GM18870 (cell line): Measurements from ENCODE around the gene NECTIN4.

Experiments
- ATAC-seq: cut with Tn5 transposase; IDR thresholded peaks from one replicate; pipeline ENCODE4 v1.9.1; 2021; ENCODE audit warnings: moderate library complexity; ENCODE audit not compliant: unreplicated experiment

The NECTIN4 gene

DNA sequence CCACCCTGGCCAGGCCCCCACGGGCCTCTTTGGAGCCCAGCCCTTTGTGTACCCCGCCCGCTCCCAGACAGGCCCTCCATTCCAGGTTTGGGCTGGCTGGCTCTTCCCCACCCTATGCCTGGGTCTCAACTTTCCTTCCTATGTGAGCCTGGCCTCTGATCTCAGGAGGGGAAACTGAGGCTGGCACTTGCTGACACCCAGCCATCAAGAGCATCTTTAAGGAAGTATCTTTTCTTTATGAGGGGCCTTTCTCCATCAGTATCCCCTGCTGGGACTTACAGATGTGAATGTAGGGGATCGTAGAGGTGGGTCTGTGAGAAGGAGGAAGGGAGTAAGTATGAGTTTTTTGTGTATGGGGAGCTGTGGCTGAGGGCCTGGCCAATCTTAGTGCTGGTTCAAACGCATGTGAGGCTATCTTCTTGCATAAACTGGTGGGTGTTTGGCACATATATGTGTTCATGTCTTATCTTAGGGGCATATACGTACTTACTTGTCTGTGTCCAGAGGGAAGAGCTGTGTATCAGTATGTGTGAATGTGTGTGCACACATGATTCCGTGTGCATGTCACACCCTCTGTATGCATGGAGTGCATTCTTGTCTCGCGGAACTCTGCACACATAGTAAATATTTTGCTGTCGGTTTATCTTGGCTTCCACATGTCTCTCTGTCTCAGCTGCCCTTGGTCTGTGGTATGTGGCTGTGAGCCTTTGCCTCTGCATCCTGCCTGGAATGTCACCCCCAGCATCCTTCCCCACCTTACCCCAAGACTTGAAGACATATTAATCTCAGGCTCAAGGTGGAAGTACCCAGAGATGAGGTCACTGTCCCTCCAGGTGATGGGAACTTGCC is 5.4 kb downstream of the NECTIN4 start:
- ATAC-seq = no peak

DNA sequence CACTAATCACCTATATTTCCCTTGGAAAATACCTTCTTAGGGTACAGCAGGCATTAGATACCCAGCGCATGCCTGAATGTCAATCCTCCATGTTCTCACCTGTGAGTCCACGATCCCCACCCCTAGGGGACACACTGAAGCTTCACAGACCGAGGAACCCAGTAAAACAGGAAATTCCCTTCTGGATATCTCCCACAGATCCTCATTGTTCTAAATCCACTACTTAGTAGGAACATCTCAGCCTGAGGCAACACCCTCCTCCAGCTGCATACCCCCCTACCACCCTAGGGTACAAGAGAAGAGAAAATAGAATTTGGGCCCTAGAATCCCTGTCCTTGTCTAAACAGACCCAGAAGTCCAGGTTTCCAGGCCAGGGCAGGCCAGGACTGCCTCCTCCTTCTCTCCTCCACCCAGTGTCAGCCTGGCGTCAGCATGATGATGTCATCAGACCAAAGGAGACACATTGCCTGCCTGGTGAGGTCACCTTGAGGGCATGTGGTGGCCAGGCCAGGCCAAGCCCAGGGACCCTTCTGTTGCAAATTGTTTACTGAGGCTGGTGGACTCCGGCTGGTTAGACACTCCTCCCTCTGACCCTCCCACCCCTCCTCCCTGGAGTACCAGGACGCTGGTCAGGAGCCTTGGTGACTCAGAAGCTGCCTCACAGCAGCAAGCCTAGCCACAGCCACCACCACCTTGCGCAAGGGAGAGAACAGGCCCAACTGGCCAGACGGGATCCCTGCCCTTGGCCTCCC is 6.2 kb downstream of the NECTIN4 start:
- no peak for ATAC-seq

DNA sequence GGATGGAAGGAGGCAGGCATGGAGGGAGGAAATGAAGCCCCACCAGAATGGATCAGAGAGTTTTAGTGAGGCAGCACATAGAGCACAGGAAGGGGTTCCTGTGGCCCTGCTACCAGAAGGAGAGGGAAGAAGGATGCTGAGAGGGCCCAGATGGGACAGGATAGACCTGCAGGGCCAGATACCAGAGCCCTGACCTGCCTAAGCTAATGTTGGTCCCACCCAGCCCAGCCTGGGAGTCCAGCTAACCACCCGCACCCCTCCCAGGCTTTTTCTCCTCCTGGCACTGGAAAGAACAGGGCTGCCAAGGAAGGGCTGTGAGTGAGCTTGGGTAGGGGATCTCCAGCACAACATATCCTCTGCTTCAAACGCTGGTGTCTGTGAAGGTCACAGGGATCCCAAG is 6.9 kb downstream of the NECTIN4 start:
- no peak for ATAC-seq

DNA sequence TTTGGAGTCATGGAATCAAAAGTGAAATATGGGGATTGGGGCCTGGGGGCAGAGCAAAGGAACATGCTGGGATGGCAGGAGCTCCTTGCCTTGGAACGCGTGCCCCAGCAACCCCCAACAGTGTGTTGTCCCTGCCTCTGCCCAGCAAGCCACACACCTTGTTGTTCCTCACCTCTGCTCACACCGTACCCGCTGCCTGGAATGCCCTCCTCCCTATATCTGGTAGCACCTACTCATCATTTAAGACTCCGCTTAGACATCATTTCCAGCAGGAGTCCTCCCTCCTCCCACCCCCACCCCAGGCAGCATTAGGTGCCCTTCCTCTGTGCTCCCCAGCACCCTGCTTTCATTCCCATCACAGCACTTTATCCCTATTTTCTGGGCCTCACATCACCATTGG is 7.8 kb downstream of the NECTIN4 start:
- ATAC-seq = no peak

DNA sequence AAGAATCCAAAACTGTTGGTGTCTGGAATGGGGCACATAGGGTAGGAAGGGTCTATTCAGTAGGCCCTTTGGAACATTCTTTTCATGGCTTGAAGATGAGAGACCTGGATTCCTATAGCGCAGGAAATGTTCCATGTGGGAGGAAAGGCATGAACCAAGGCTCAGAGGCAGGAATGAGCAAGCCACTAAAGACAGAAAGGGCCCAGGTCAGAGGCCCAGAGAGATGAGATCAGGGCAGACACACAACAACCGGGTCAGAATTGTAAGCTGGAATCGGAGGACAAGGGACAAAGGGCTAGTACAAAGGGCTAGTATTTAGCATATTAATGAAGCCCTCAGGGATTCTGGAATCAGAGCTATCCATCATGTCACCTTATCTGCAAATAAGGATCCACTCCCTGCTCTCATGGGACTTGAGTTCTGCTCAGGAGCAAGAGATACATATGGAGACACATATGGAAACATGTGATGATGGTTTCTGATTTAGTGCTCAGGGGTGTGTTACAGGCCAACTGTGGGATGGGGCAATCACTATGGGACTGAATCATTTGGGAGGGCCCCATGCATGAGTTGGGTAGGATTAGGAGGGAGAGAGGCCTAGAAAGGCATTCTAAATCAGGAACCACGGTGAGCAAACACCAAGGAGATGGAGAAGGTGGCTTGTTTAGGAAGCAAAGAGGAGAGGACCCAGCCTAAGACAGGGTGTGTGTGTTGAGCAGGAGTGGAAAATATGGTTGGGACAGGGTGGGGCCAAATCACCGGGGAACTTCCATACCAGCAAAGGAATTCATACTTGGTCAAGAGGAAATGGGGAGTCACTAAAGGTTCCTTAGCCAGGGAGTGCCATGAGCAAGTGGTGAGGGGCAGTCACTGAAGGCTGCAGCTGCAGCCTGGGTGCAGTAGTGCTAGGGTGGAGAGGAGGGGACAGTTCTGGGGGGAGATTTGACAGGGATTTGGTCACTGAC is 8.6 kb downstream of the NECTIN4 start:
- no peak for ATAC-seq

DNA sequence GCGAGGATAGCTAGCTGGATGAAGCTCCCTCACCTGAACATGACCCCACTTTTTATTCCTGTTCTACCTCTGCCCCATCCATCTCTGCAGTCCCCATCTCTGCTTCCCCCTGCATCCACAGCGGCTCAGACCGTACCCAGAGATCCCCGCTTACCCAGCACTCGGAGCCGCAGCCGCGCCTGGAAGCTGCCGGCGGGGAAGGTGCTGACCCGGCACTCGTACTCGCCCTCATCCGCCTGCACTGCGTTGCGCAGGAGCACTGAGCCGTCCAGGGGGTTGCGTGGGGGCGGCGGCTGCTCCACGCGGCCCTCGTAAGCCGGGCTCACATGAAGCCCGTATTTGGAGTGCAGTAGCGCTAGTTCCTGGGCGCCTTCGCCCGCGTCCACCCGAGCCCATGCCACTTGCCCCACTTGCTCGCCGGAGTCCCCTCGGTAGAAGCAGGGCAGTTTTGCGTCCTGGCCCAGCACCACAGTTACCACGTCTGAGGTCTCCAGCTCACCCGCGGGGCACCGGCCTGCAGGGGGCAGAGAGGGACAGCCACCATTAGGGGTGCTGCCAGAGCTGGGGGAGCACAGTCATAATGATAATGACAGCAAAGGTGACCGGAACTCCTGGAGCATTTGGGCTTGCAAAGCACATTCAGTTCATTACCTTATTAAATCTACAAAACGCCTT is 9.8 kb downstream of the NECTIN4 start:
- no peak for ATAC-seq

DNA sequence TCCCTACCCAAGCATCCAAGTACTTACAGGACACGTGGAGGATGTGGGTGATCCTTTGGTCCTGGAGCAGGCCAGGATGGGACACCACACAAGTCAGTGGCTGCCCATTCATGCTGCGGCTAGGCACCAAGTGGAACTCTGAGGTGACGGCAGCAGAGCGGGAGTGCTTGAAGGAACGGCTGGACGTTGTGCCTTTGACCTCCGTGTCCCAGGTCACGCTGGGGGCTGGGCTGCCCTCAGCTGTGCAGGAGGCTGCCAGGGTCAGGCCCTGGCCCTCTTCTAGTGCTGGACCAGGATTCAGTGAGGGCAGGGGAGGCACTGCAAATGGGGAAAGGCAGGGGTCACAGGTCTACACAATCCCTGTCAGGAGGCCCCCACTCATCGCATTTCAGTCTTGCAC is 11.9 kb downstream of the NECTIN4 start:
- no peak for ATAC-seq

DNA sequence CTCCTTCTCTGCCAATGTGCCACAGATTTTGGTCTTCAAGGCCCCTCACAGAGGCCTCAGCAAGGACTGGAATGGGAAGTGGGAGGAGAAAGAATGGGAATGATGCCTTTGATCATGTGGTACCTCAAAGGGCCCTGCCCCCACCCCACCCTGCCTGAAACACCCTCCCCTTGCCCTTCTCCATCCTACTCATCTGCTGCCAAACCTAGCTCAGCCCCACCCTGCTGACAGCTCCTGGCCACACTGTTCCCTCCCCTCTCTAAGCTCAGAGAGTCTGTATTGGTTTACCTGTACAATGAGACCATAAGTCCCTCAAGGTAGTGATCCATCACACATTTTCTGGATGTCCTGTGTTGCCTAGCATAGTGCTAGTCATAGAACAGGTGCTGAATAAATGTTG is 12.9 kb downstream of the NECTIN4 start:
- ATAC-seq = no peak

DNA sequence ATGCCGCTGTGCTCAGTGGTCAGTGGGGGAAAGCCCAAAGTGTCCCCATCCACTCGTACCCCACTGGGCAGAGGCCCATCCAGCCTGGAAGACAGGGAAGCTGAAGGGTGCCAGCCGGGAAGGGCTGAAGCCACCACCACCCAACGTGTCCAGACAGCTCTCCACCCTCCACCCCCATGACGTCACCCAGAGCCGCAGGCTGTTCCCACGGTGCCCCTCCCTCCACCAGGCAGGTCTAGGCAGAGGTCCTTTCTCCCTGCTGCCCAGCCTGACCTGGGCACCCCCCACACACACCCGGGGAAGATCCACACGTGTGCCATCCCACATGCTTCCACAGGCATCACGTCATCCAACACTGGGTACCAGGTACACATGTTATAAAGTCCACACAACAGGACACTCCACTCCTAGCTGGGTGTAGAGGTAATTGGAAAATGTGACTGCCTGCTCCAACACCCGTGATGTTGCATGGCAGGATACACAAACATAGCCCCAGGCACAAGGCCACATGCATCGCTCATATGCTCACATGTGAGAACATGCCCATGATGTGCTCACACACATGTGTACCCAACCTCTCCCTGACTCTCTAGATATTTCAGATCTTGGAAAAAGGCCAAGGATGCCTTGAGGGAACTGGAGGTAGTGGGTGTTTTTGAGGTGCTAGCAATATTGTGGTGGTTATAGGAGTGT is 14.5 kb downstream of the NECTIN4 start:
- no peak for ATAC-seq

DNA sequence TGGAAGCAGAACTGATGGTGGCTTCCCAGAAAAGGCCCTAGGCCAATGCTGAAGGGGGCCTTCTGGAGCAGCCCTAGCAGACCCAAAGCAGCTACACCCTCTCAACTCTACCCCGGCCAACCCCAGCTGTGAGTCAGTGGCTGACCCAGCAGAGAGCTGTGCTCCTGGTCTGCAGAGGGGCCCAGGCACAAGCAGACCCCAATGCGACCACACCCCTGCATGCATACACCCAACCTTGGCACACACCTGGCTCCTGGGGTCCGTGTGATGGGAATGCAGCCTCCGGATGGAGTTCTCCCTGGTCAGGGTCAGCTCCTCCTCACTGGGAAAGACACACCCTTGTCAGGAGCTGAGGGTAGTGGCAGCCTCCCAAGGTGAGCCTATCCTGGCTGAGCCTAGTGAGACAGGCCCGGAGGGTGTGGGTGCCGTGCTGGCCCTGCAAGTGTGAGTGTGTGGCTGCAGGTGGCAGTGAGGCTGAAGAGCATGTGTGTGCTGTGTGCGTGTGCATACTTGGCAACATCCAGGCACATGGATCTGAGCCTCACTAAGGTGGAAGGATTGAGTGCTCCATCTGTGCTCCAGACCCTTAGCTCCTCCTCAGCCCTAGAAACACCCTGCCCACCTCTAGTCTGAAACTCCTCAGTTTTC is 15.8 kb downstream of the NECTIN4 start:
- ATAC-seq = no peak

DNA sequence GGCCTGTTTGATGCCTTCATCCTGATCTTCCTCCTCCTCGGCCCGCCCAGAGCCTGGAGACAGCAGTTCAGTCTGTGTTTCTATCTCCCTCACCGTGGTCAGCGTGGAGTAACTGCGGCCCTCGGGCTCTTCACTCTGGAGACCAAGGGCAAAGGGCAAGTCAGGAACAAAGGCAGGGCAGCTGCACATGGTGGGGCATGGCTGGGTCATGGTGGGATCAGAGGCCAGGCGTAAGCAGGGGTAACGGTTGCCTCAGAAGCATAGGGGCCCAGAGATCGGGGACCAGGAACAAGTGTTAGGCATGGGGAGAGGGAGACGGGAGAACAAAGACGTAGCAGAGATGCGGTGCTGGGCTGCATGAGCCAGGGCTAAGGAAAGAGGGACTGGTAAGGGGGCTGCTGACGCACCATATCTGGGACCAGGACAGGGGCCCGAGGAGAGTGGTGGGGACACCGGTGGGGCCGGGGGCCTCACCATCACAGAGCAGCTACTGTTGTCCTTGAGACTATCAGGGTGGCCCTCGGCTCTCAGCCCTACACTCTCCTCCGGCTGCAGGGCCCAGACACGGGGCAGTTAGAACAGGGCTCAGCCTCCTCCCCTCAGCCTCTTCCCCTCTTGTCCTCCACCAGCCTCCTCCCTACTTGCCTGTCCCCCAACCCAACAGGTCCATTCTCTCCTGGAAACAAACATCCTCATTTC is 16.5 kb downstream of the NECTIN4 start:
- no peak for ATAC-seq

DNA sequence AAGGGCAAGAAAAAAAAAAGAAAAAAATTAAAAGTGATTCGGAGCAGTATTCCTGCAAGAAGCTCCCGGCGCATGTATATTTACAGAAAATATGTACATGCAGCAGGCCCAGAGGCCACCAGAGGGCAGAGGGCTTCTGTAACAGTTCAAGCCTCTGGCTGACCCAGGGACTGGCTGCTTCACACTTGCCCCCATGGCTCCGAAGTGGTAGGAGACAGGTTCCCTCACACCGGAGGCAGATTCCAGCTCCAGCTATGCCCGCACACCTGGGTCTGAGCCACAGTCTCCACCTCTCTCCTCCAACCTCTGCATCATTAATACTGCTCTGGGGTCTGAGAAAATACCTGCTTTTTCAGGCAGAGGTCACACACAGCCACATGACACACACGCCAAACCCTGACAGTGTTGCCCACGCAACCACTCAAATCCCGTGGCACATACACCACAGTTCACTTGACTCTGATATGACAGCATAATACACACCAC is 17.4 kb downstream of the NECTIN4 start:
- no peak for ATAC-seq

DNA sequence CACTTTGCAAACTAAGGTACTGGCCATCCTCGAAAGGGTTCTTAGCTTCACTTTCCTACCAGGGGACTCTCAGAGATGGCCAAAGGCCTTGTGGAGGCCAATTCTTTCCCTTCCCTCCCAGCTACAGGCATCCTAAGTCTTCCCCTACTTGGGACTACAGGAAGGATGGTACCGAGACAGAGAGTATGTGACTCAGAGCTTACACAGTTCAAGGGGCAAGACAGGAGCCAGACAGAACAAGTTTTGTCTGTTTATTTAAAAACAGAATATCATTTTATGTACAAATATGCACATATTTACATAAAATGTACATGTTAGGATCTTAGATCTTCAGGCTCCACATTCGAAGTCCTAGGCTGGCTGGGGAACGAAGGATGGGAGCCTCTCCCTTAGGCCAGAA is 18.6 kb downstream of the NECTIN4 start:
- ATAC-seq = no peak

DNA sequence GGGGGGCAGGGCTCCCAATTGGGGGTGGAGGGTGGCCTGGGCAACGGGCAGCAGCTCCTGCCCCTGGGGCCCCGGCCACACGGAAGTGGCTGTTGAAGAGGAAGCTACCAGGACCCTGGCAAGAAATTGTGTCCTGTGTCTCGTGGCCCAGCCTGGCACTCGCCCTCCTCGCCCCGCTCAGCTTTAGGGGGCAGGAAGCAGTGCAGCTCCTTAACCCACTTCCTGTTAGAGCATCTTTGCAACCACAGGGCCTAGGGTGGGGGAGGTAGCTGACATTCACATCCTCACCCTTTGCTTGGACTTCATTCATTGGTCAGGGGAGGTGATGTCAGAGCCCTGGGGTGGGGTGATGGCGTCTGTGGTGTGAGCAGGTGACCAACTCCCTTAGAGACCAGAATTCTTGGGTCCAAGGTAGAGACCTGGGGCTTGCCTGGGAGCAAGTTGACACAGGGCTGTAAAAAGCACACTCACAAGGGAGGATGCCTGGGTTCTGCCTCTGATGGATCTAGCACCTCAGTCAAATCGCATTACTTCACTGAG is 19.6 kb downstream of the NECTIN4 start, which contains the start of gene ARHGAP30:
Gene ARHGAP30 (minus strand): TSS at position 161 of the 540 bp plus-strand sequence. CDS start 267 bp downstream, outside the sequence.
- peak; percentile 79 for ATAC-seq

DNA sequence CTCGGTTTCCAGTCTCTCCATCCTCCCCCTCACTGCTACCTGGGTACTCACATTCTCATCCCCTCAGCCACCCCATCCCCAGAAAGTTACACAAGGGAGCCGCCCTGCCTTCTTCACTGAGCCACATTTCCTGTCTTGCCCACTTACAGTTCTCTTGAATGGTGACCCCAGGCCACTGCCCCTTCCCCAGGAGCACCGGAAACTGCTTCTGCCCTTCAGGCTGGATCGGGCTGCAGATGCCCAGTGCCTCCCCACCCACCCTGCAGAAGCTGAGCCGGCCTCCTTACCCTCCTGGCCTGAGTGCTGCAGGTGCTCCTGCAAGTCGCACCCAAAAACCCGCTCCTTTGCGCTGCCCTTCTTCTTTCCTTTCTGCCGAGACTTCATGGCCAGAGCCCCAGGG is 20.1 kb downstream of the NECTIN4 start:
- no peak for ATAC-seq

DNA sequence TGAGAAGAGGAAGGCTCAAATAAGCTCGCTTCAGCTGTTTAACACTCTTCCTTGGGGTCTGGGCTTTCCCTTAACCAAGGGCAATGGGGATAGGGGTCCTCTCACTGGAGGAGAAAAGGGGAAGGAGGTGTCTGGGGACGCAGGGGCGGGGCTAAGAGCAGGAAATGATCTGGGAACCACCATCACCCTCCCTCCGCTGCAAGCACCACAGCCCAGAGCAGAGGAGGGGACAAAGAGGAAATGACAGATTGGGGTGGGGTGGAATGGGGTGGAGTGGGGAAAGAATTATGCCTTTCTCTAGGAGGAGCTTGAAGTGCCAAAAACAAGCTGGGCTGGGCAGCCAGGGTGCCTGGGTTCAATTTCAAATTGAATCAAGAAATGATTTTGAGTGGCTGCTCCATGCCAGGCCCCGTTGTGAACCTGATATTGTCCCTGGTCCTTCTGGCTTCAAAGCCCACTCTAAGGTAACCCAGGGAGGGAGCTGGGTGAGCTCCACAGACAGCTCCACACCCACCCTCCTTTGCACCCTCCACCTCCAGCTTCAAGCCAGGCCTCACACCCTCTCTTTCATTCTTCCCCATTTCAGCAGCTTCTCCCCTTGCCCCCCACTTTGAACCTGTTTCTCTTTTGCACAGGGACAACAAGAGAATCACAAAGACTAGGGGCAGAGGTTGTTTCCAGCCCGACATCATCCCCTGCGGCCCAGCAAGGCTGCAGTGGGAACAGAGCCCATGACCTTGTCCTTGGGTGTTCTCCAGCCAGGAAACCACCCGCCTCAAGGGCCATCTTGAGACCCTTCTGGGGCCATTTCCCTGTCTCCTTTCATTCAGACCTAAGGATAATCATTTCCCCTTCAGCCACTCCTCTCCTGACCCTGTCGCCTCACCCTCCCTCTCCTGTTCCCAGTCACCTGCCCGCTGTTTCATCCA is 20.8 kb downstream of the NECTIN4 start:
- peak; percentile 50 for ATAC-seq

DNA sequence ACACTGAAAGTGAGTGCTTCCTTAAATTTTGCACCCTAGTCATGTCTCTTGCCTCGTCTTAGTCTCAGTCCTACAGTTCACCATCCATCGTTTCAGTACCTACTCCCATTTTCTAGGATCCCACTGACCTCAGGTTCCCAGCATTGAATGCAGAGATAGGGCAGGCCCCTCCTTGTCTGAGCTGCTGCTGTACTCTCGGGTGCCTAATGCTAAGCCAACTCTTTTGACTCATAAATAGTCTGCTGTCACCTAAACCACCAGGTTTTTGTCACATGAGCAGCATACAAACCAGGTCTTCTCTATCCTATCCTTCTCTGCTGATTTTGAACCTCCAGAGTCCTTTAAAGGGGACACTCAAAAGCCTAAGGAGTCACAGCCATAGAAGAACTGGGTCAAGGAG is 22.7 kb downstream of the NECTIN4 start:
- no peak for ATAC-seq
